Stimulated activated CD4-positive, alpha-beta T cell treated with anti-CD3 and anti-CD28 coated beads, Interleukin-4, amount 100 ng/mL, for 4 hours (primary cell): ENCODE data around the gene GNA15.

Experiments used
- DNase-seq, 2 experiments: peaks; one replicate each; pipeline ENCODE4 v3.0.0-alpha.2; 2020

Gene GNA15

GRCh38 chr19:3213159-3213558, 77.3 kb downstream of the GNA15 start:
- DNase-seq: no peak
